UCSD-AML1 (cell line): ENCODE data around the gene PPP2R2C.

ENCODE experiments used
- DNase-seq: peaks from one replicate; lab custom pipeline; 2025; ENCODE audit not compliant: unreplicated experiment; lab: John Stamatoyannopoulos, UW

The PPP2R2C gene

GRCh38 chr4:6449746-6450369, 22.6 kb downstream of the PPP2R2C start:
- DNase-seq, result no peak

GRCh38 chr4:6449335-6449734, 23.1 kb downstream of the PPP2R2C start:
- no peak for DNase-seq

- DNase-seq, result no peak
Measured at GRCh38 chr4:6448476-6449170, 23.8 kb downstream of the PPP2R2C start.

GRCh38 chr4:6447672-6448171, 24.7 kb downstream of the PPP2R2C start:
- no peak for DNase-seq

- no peak for DNase-seq
Measured at GRCh38 chr4:6446538-6447451, 25.6 kb downstream of the PPP2R2C start.

GRCh38 chr4:6446130-6446482, 26.3 kb downstream of the PPP2R2C start:
- no peak for DNase-seq

GRCh38 chr4:6445403-6446129, 26.8 kb downstream of the PPP2R2C start:
- no peak for DNase-seq

- DNase-seq, result no peak
Measured at GRCh38 chr4:6444582-6444981, 27.8 kb downstream of the PPP2R2C start.

GRCh38 chr4:6443035-6444023, 29.1 kb downstream of the PPP2R2C start:
- no peak for DNase-seq

- no peak for DNase-seq
Measured at GRCh38 chr4:6442555-6442954, 29.9 kb downstream of the PPP2R2C start.

- no peak for DNase-seq
Measured at GRCh38 chr4:6441758-6442157, 30.7 kb downstream of the PPP2R2C start.

- no peak for DNase-seq
Measured at GRCh38 chr4:6441202-6441582, 31.2 kb downstream of the PPP2R2C start.

- DNase-seq, result no peak
Measured at GRCh38 chr4:6440506-6441201, 31.8 kb downstream of the PPP2R2C start.

GRCh38 chr4:6439120-6439762, 33.2 kb downstream of the PPP2R2C start:
- DNase-seq, result no peak

GRCh38 chr4:6437826-6438238, 34.6 kb downstream of the PPP2R2C start:
- DNase-seq, result no peak

GRCh38 chr4:6435010-6435409, 37.4 kb downstream of the PPP2R2C start:
- no peak for DNase-seq

- DNase-seq, result no peak
Measured at GRCh38 chr4:6430927-6431326, 41.5 kb downstream of the PPP2R2C start.

GRCh38 chr4:6427439-6428090, 44.8 kb downstream of the PPP2R2C start:
- no peak for DNase-seq
